OCI-LY3 (cell line): ENCODE measurements around the gene AHSG.

Experiments used
- H2AFZ ChIP-seq: fragments of 200-600, 300-600 bp; shearing (Covaris generic); 2 replicates; pipeline ENCODE4 v1.6.0; 2014; ENCODE audit warnings: antibody characterized with exemption, low read depth, low read length
- H3K27ac ChIP-seq: fragments of 200-600, 300-600 bp; sonication (generic); 2 replicates; pipeline ENCODE4 v1.5.1; 2014; ENCODE audit warnings: mild to moderate bottlenecking, low read length, moderate library complexity, mixed read lengths
- H3K27me3 ChIP-seq: fragments of 200-600, 300-600 bp; sonication (generic); 2 replicates; pipeline ENCODE4 v1.6.1; 2014; ENCODE audit warnings: low read depth, low read length, mixed read lengths
- H3K36me3 ChIP-seq: fragments of 200-600, 300-600 bp; sonication (generic); replicated peaks from 2 replicates; pipeline ENCODE3; 2014; ENCODE audit warnings: low read depth, low read length, mixed read lengths
- H3K4me1 ChIP-seq: fragments of 300-600, 200-600 bp; sonication (generic); 2 replicates; pipeline ENCODE4 v1.6.1; 2014; ENCODE audit warnings: low read length, mixed read lengths
- H3K4me2 ChIP-seq: fragments of 200-600, 300-600 bp; sonication (generic); 2 replicates; pipeline ENCODE4 v1.6.1; 2014; ENCODE audit warnings: low read length, mixed read lengths
- H3K4me3 ChIP-seq: fragments of 300-600, 200-600 bp; sonication (generic); 2 replicates; pipeline ENCODE4 v1.5.1; 2014; ENCODE audit warnings: antibody characterized with exemption, mild to moderate bottlenecking, low read length, moderate library complexity
- H3K79me2 ChIP-seq: fragments of 300-600, 200-600 bp; shearing (Covaris generic); 2 replicates; pipeline ENCODE4 v1.6.1; 2014; ENCODE audit warnings: mild to moderate bottlenecking, low read length, mixed read lengths
- H3K9ac ChIP-seq: fragments of 300-600, 200-600 bp; shearing (Covaris generic); 2 replicates; pipeline ENCODE4 v1.6.0; 2014; ENCODE audit warnings: mild to moderate bottlenecking, low read length, moderate library complexity
- H3K9me3 ChIP-seq: fragments of 200-600, 300-600 bp; shearing (Covaris generic); 2 replicates; pipeline ENCODE4 v1.6.1; 2014; ENCODE audit warnings: low read length, mixed read lengths; ENCODE audit not compliant: insufficient read depth
- H4K20me1 ChIP-seq: fragments of 200-600, 300-600 bp; sonication (generic); 2 replicates; pipeline ENCODE4 v1.6.1; 2016; ENCODE audit warnings: low read length, mixed read lengths; ENCODE audit not compliant: insufficient read depth
- CTCF ChIP-seq: fragments of 200-600, 300-600 bp; sonication (generic); IDR thresholded peaks from 2 replicates; pipeline ENCODE4 v1.5.1; 2014; ENCODE audit warnings: antibody characterized with exemption, low read length, low read depth
- EZH2phosphoT487 ChIP-seq: fragments of 200-600 bp; shearing (Covaris generic); IDR thresholded peaks from 2 replicates; pipeline ENCODE4 v1.6.1; 2018; ENCODE audit warnings: antibody characterized with exemption, mixed run types, low read depth

Gene AHSG

GRCh38 chr3:186648851-186649250, 36.0 kb downstream of the AHSG start:
- no peaks in the 10 kb centered on the region for H4K20me1 ChIP-seq
- H3K27me3 ChIP-seq = 0 out of 2 replicates have a peak, but pooled peaks cover 7% of the 10 kb centered on the region
- no peaks in the 10 kb centered on the region for H3K36me3 ChIP-seq
- no peaks in the 10 kb centered on the region for H3K79me2 ChIP-seq
- no peak overlapping the region for H3K4me2 ChIP-seq
- no peak overlapping the region for H3K4me3 ChIP-seq
- no peak overlapping the region for H2AFZ ChIP-seq
- no peak overlapping the region for H3K9ac ChIP-seq
- no peaks in the 10 kb centered on the region; the same call in 1 of the 2 replicates for H3K9me3 ChIP-seq
- no peak overlapping the region for H3K27ac ChIP-seq
- peaks cover 6% of the 10 kb centered on the region; the same call in 1 of the 2 replicates for H3K4me1 ChIP-seq
- TF ChIP-seq CTCF (no peak), EZH2phosphoT487 (no peak)

GRCh38 chr3:186651678-186652215, 38.9 kb downstream of the AHSG start:
- no peak for TF ChIP-seq CTCF
- Histone ChIP-seq H3K4me3 (no peak overlapping the region), H2AFZ (no peak overlapping the region), H3K27ac (no peak overlapping the region), H3K79me2 (no peaks in the 10 kb centered on the region), H3K9ac (no peak overlapping the region), H3K4me1 (peaks cover 6% of the 10 kb centered on the region; the same call in 1 of the 2 replicates), H3K4me2 (no peak overlapping the region), H3K9me3 (no peaks in the 10 kb centered on the region; the same call in 1 of the 2 replicates), H3K27me3 (peaks cover 6% of the 10 kb centered on the region; the same call in 1 of the 2 replicates), H3K36me3 (no peaks in the 10 kb centered on the region), H4K20me1 (no peaks in the 10 kb centered on the region)

GRCh38 chr3:186653080-186653707, 40.3 kb downstream of the AHSG start:
- Histone ChIP-seq H3K36me3 (no peaks in the 10 kb centered on the region), H3K4me2 (no peak overlapping the region), H3K4me1 (peaks cover 6% of the 10 kb centered on the region; the same call in 1 of the 2 replicates), H3K79me2 (no peaks in the 10 kb centered on the region), H3K27me3 (peaks cover 6% of the 10 kb centered on the region; the same call in 1 of the 2 replicates), H4K20me1 (no peaks in the 10 kb centered on the region), H3K27ac (no peak overlapping the region), H3K4me3 (no peak overlapping the region), H3K9ac (no peak overlapping the region), H2AFZ (no peak overlapping the region), H3K9me3 (no peaks in the 10 kb centered on the region; the same call in 1 of the 2 replicates)
- TF ChIP-seq CTCF (no peak), EZH2phosphoT487 (no peak)

- no peaks in the 10 kb centered on the region for H3K36me3 ChIP-seq
- H3K27ac ChIP-seq = no peak overlapping the region
- H3K4me2 ChIP-seq = no peak overlapping the region
- H3K27me3 ChIP-seq = peaks cover 6% of the 10 kb centered on the region; the same call in 1 of the 2 replicates
- no peaks in the 10 kb centered on the region; the same call in 1 of the 2 replicates for H3K9me3 ChIP-seq
- H4K20me1 ChIP-seq = no peaks in the 10 kb centered on the region
- H3K4me3 ChIP-seq = no peak overlapping the region
- peaks cover 6% of the 10 kb centered on the region; the same call in 1 of the 2 replicates for H3K4me1 ChIP-seq
- TF ChIP-seq CTCF (no peak), EZH2phosphoT487 (no peak)
- no peaks in the 10 kb centered on the region for H3K79me2 ChIP-seq
- no peak overlapping the region for H3K9ac ChIP-seq
- H2AFZ ChIP-seq = no peak overlapping the region
Observed at GRCh38 chr3:186653984-186654383, 41.1 kb downstream of the AHSG start.
